Measurements from ENCODE around the gene RELCH. TPM values are rescaled to one million over a fixed set of nuclear protein-coding genes. Genes with fewer than 3 reads are reported as not detected.

Gene RELCH
- total RNA-seq, 1 experiment from 2014 or later: 19.5 TPM

DNA sequence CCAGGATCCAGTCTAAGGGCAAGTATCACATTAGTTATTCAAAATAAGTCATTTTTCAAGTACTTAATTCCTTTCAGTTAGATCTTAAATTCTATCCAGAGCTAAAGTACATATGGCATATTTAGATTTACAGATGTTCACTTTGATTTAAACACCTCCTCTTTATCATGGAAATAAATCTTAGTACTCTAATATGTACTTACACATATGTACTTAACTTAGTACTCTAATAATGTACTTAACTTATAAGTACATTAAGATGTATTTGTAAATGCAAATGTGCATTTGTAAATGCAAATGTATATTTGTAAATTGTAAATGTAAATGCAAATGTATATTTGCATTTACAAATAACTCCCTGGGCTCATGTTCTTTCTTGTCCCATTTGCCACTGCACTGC is 14.8 kb upstream of the RELCH start:
- intact Hi-C loops (cut with micrococcal nuclease; ENCODE audit: unreplicated experiment) (no loop called here), in situ Hi-C loops (cut with HindIII; ENCODE audit: low pct_unique_long_range_greater_than_20kb, low sequenced_read_pairs) (no loop called here)
- DNase-seq (ENCODE audit: low read depth, low spot score) (no peak), ATAC-seq (no peak)
- no peak overlapping the region for H3K27ac ChIP-seq (ENCODE audit: low read length)
- no peaks in the 10 kb centered on the region for H3K36me3 ChIP-seq (ENCODE audit: control insufficient read depth, insufficient read depth, low read length)
- TF ChIP-seq TCF7L2 (IDR thresholded peaks at IDR 0.05; ENCODE audit: low read depth, low read length) (no peak), SIN3A (IDR thresholded peaks at IDR 0.05; ENCODE audit: borderline replicate concordance, insufficient read depth, low read depth, low read length) (no peak), POLR2AphosphoS5 (IDR thresholded peaks at IDR 0.05; ENCODE audit: low read depth, low read length) (no peak)
- TF ChIP-seq, protein P1, sequence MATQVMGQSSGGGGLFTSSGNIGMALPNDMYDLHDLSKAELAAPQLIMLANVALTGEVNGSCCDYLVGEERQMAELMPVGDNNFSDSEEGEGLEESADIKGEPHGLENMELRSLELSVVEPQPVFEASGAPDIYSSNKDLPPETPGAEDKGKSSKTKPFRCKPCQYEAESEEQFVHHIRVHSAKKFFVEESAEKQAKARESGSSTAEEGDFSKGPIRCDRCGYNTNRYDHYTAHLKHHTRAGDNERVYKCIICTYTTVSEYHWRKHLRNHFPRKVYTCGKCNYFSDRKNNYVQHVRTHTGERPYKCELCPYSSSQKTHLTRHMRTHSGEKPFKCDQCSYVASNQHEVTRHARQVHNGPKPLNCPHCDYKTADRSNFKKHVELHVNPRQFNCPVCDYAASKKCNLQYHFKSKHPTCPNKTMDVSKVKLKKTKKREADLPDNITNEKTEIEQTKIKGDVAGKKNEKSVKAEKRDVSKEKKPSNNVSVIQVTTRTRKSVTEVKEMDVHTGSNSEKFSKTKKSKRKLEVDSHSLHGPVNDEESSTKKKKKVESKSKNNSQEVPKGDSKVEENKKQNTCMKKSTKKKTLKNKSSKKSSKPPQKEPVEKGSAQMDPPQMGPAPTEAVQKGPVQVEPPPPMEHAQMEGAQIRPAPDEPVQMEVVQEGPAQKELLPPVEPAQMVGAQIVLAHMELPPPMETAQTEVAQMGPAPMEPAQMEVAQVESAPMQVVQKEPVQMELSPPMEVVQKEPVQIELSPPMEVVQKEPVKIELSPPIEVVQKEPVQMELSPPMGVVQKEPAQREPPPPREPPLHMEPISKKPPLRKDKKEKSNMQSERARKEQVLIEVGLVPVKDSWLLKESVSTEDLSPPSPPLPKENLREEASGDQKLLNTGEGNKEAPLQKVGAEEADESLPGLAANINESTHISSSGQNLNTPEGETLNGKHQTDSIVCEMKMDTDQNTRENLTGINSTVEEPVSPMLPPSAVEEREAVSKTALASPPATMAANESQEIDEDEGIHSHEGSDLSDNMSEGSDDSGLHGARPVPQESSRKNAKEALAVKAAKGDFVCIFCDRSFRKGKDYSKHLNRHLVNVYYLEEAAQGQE (IDR thresholded peaks at IDR 0.05; ENCODE audit: insufficient read depth in 1 of 2, low read depth in 2 of 2, low read length in 1 of 2): no peak
- TF ChIP-seq, protein P2, sequence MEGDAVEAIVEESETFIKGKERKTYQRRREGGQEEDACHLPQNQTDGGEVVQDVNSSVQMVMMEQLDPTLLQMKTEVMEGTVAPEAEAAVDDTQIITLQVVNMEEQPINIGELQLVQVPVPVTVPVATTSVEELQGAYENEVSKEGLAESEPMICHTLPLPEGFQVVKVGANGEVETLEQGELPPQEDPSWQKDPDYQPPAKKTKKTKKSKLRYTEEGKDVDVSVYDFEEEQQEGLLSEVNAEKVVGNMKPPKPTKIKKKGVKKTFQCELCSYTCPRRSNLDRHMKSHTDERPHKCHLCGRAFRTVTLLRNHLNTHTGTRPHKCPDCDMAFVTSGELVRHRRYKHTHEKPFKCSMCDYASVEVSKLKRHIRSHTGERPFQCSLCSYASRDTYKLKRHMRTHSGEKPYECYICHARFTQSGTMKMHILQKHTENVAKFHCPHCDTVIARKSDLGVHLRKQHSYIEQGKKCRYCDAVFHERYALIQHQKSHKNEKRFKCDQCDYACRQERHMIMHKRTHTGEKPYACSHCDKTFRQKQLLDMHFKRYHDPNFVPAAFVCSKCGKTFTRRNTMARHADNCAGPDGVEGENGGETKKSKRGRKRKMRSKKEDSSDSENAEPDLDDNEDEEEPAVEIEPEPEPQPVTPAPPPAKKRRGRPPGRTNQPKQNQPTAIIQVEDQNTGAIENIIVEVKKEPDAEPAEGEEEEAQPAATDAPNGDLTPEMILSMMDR (IDR thresholded peaks at IDR 0.05): no peak
- BruUV-seq (replicated peaks): no TSS peak
- no peaks in the 10 kb centered on the region for H3K27me3 ChIP-seq (ENCODE audit: control insufficient read depth, insufficient read depth, low read length)
- H3K9me3 ChIP-seq (ENCODE audit: control insufficient read depth, insufficient read depth, low read depth, low read length): no peaks in the 10 kb centered on the region
- H3K4me1 ChIP-seq (ENCODE audit: control insufficient read depth, insufficient read depth, low read length): no peaks in the 10 kb centered on the region
- POLR2A ChIA-PET: no interaction called here
- no peak overlapping the region for H3K4me3 ChIP-seq (ENCODE audit: low read depth in 2 of 2, low read length in 2 of 2)
- CTCF ChIA-PET: no interaction called here

DNA sequence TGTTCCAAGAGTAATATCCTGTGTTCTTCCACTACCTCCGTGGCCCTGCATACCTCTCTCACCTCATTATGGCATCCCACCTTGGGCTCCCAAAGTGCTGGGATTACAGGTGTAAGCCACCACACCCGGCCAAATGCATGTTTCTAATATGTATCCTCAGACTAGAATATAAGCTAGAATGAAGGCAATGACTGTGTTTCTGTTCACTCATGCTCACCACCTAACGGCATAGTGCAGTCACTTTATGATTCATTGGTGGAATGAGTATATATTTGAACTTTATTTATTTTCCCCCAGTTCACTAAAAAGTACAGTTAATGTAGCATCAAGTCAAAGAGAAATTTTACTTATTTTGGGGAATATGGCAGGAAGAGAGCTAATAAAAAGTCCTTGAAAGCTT is 11.5 kb upstream of the RELCH start:
- Histone ChIP-seq H3K4me1 (ENCODE audit: control insufficient read depth, insufficient read depth, low read length) (no peaks in the 10 kb centered on the region), H3K27ac (ENCODE audit: low read length) (no peak overlapping the region), H3K9me3 (ENCODE audit: control insufficient read depth, insufficient read depth, low read depth, low read length) (no peaks in the 10 kb centered on the region), H3K4me3 (ENCODE audit: low read depth in 2 of 2, low read length in 2 of 2) (no peak overlapping the region), H3K36me3 (ENCODE audit: control insufficient read depth, insufficient read depth, low read length) (no peaks in the 10 kb centered on the region), H3K27me3 (ENCODE audit: control insufficient read depth, insufficient read depth, low read length) (no peaks in the 10 kb centered on the region)
- in situ Hi-C loops (cut with HindIII; ENCODE audit: low pct_unique_long_range_greater_than_20kb, low sequenced_read_pairs): no loop called here
- CTCF ChIA-PET: no interaction called here
- intact Hi-C loops (cut with micrococcal nuclease; ENCODE audit: unreplicated experiment): no loop called here
- DNase-seq (ENCODE audit: low read depth, low spot score) (no peak), ATAC-seq (no peak)
- POLR2A ChIA-PET: no interaction called here
- BruUV-seq (replicated peaks): no TSS peak
- TF ChIP-seq POLR2AphosphoS5 (IDR thresholded peaks at IDR 0.05; ENCODE audit: low read depth, low read length): no peak
- no peak for TF ChIP-seq TCF7L2 (IDR thresholded peaks at IDR 0.05; ENCODE audit: low read depth, low read length)
- TF ChIP-seq, protein P2 (IDR thresholded peaks at IDR 0.05): no peak
- TF ChIP-seq, protein P1 (IDR thresholded peaks at IDR 0.05; ENCODE audit: insufficient read depth in 1 of 2, low read depth in 2 of 2, low read length in 1 of 2): no peak
- no peak for TF ChIP-seq SIN3A (IDR thresholded peaks at IDR 0.05; ENCODE audit: borderline replicate concordance, insufficient read depth, low read depth, low read length)

All from Panc1 (cell line).